ENCODE measurements around the gene ZEB2.

The ZEB2 gene

GRCh38 chr2:144356402-144356801 is 163.5 kb downstream of the ZEB2 start:
- no peak for TF ChIP-seq CTCF (IDR thresholded peaks at IDR 0.05; ENCODE audit: low read depth, low read length)

GRCh38 chr2:144354953-144355352 is 165.0 kb downstream of the ZEB2 start:
- no peak for TF ChIP-seq CTCF (IDR thresholded peaks at IDR 0.05; ENCODE audit: low read depth, low read length)
- DNase-seq (ENCODE audit: low read depth in 2 of 2), result peak; percentile 54 to 78
- no peak overlapping the region for H3K4me3 ChIP-seq (replicated peaks in 1 of 2; ENCODE audit: low read depth in 2 of 2, low read length in 2 of 2)

More at GRCh38 chr2:144356402-144356801, 163.5 kb downstream of the ZEB2 start:
- DNase-seq (ENCODE audit: low read depth in 2 of 2), result peak in 1 of 2 donors; percentile 29
- H3K4me3 ChIP-seq (replicated peaks in 1 of 2; ENCODE audit: low read depth in 2 of 2, low read length in 2 of 2), result no peak overlapping the region

GRCh38 chr2:144351687-144352086 is 168.2 kb downstream of the ZEB2 start:
- no peak for TF ChIP-seq CTCF (IDR thresholded peaks at IDR 0.05; ENCODE audit: low read depth, low read length)
- no peak overlapping the region for H3K4me3 ChIP-seq (replicated peaks in 1 of 2; ENCODE audit: low read depth in 2 of 2, low read length in 2 of 2)
- peak in 1 of 2 donors; percentile 40 for DNase-seq (ENCODE audit: low read depth in 2 of 2)

- TF ChIP-seq CTCF (IDR thresholded peaks at IDR 0.05; ENCODE audit: low read depth, low read length), result no peak
- DNase-seq (ENCODE audit: low read depth in 2 of 2), result peak; percentile 83 to 84
- H3K4me3 ChIP-seq (replicated peaks in 1 of 2; ENCODE audit: low read depth in 2 of 2, low read length in 2 of 2), result no peak overlapping the region
Observed at GRCh38 chr2:144350151-144350802, 169.6 kb downstream of the ZEB2 start.

GRCh38 chr2:144349674-144350073 is 170.2 kb downstream of the ZEB2 start:
- no peak for TF ChIP-seq CTCF (IDR thresholded peaks at IDR 0.05; ENCODE audit: low read depth, low read length)
- no peak for DNase-seq (ENCODE audit: low read depth in 2 of 2)
- H3K4me3 ChIP-seq (replicated peaks in 1 of 2; ENCODE audit: low read depth in 2 of 2, low read length in 2 of 2), result no peak overlapping the region

GRCh38 chr2:144348846-144349245 is 171.1 kb downstream of the ZEB2 start:
- no peak for DNase-seq (ENCODE audit: low read depth in 2 of 2)
- no peak overlapping the region for H3K4me3 ChIP-seq (replicated peaks in 1 of 2; ENCODE audit: low read depth in 2 of 2, low read length in 2 of 2)
- TF ChIP-seq CTCF (IDR thresholded peaks at IDR 0.05; ENCODE audit: low read depth, low read length), result no peak

- H3K4me3 ChIP-seq (replicated peaks in 1 of 2; ENCODE audit: low read depth in 2 of 2, low read length in 2 of 2), result no peak overlapping the region
- no peak for DNase-seq (ENCODE audit: low read depth in 2 of 2)
- TF ChIP-seq CTCF (IDR thresholded peaks at IDR 0.05; ENCODE audit: low read depth, low read length), result no peak
Observed at GRCh38 chr2:144346229-144346628, 173.7 kb downstream of the ZEB2 start.
